ENCODE data around the gene KRT76.

GRCh38 chr12:52784909-52785308 lies 7.8 kb upstream of the KRT76 start:
- TF ChIP-seq FOXP2 (optimal IDR thresholded peaks at IDR 0.05; ENCODE audit: borderline replicate concordance, extremely low read depth, extremely low read length, insufficient read depth) (no peak), POLR2AphosphoS5 (IDR thresholded peaks at IDR 0.05; ENCODE audit: low read depth, low read length) (no peak)
